Mesodermal cell (in vitro differentiated cells): Measurements from ENCODE around the gene MAPT.
"Not testable (repeated sequence)": the region's sequence is repeated elsewhere in the genome, so short reads cannot be mapped to it uniquely, and the experiment has no call there.

Experiments
- H3K27ac ChIP-seq: 2 replicates; pipeline ENCODE4 v1.7.0; 2013; ENCODE audit warnings: mild to moderate bottlenecking, low read depth, low read length, moderate library complexity; ENCODE audit not compliant: severe bottlenecking
- H3K36me3 ChIP-seq: 2 replicates; pipeline ENCODE4 v1.7.1; 2013; ENCODE audit warnings: mild to moderate bottlenecking, low read length, moderate library complexity; ENCODE audit not compliant: control insufficient read depth, insufficient read depth
- H3K4me1 ChIP-seq: one replicate; pipeline ENCODE4 v1.7.1; 2013; ENCODE audit warnings: mild to moderate bottlenecking, low read length; ENCODE audit not compliant: insufficient read depth, control insufficient read depth, poor library complexity, severe bottlenecking
- H3K4me3 ChIP-seq: 2 replicates; pipeline ENCODE4 v1.7.0; 2013; ENCODE audit warnings: low read length, control low read depth, mild to moderate bottlenecking; ENCODE audit not compliant: insufficient read depth, poor library complexity, severe bottlenecking; ENCODE audit errors: extremely low read depth
- H3K9me3 ChIP-seq: 2 replicates; pipeline ENCODE4 v1.7.1; 2013; ENCODE audit warnings: mild to moderate bottlenecking, low read length, moderate library complexity; ENCODE audit not compliant: control insufficient read depth
- WGBS, 2 experiments: methylation state at CpG; one replicate each; pipeline ENCODE4 v1.1.5; 2013; ENCODE audit warnings: missing lambda C conversion rate in 2 of 2; ENCODE audit not compliant: insufficient coverage in 2 of 2; 5-methylcytosine and 5-hydroxymethylcytosine counted together

MAPT gene

GRCh38 chr17:46010597-46011186, 116.3 kb downstream of the MAPT start:
- WGBS, 2 experiments, result 86 to 89% methylated on average over 12 to 13 of the region's 16 CpGs
- H3K4me1 ChIP-seq, result peaks cover 7% of the 10 kb centered on the region
- no peaks in the 10 kb centered on the region for H3K9me3 ChIP-seq
- H3K27ac ChIP-seq, result no peak overlapping the region
- H3K36me3 ChIP-seq, result no peaks in the 10 kb centered on the region
- no peak overlapping the region for H3K4me3 ChIP-seq

GRCh38 chr17:46011711-46012505, 117.6 kb downstream of the MAPT start:
- Histone ChIP-seq H3K36me3 (no peaks in the 10 kb centered on the region), H3K4me3 (no peak overlapping the region), H3K27ac (no peak overlapping the region), H3K9me3 (no peaks in the 10 kb centered on the region), H3K4me1 (peaks cover 7% of the 10 kb centered on the region)
- WGBS, 2 experiments, result 95% methylated on average over 26 to 28 of the region's 28 CpGs

GRCh38 chr17:46012506-46013079, 118.2 kb downstream of the MAPT start:
- WGBS, 2 experiments, result 80 to 86% methylated on average over 3 to 7 of the region's 11 CpGs
- Histone ChIP-seq H3K27ac (no peak overlapping the region), H3K9me3 (no peaks in the 10 kb centered on the region), H3K4me3 (no peak overlapping the region), H3K36me3 (no peaks in the 10 kb centered on the region), H3K4me1 (peaks cover 7% of the 10 kb centered on the region)

GRCh38 chr17:46013127-46013501, 118.8 kb downstream of the MAPT start:
- Histone ChIP-seq H3K27ac (no peak overlapping the region), H3K9me3 (no peaks in the 10 kb centered on the region), H3K4me1 (peaks cover 7% of the 10 kb centered on the region), H3K36me3 (no peaks in the 10 kb centered on the region), H3K4me3 (no peak overlapping the region)
- 93 to 98% methylated on average over 7 of the region's 7 CpGs for WGBS, 2 experiments

GRCh38 chr17:46013502-46014165, 119.3 kb downstream of the MAPT start:
- Histone ChIP-seq H3K9me3 (no peaks in the 10 kb centered on the region), H3K36me3 (no peaks in the 10 kb centered on the region), H3K4me1 (peaks cover 7% of the 10 kb centered on the region), H3K4me3 (no peak overlapping the region), H3K27ac (no peak overlapping the region)
- 90 to 93% methylated on average over 9 of the region's 9 CpGs for WGBS, 2 experiments

- peaks cover 25% of the 10 kb centered on the region for H3K36me3 ChIP-seq
- 88 to 95% methylated on average over 5 to 7 of the region's 8 CpGs for WGBS, 2 experiments
- not testable (repeated sequence) for H3K27ac ChIP-seq, H3K9me3 ChIP-seq, H3K4me1 ChIP-seq, H3K4me3 ChIP-seq
Measured at GRCh38 chr17:46019408-46019925, 125.1 kb downstream of the MAPT start.

GRCh38 chr17:46020023-46020761, 125.8 kb downstream of the MAPT start:
- Histone ChIP-seq H3K9me3 (no peaks in the 10 kb centered on the region), H3K4me1 (no peaks in the 10 kb centered on the region)
- 93 to 95% methylated on average over 11 to 12 of the region's 14 CpGs for WGBS, 2 experiments

GRCh38 chr17:46020998-46021397, 126.6 kb downstream of the MAPT start:
- 88 to 92% methylated on average over 11 of the region's 12 CpGs for WGBS, 2 experiments
- no peaks in the 10 kb centered on the region for H3K9me3 ChIP-seq
- H3K36me3 ChIP-seq, result peaks cover 39% of the 10 kb centered on the region
- no peak overlapping the region for H3K4me3 ChIP-seq
- H3K4me1 ChIP-seq, result no peaks in the 10 kb centered on the region
- H3K27ac ChIP-seq, result no peak overlapping the region

More at GRCh38 chr17:46020023-46020761, 125.8 kb downstream of the MAPT start:
- Histone ChIP-seq H3K36me3 (peaks cover 31% of the 10 kb centered on the region), H3K4me3 (no peak overlapping the region), H3K27ac (no peak overlapping the region)

- not testable (repeated sequence) for H3K9me3 ChIP-seq
- 92 to 93% methylated on average over 6 to 7 of the region's 7 CpGs for WGBS, 2 experiments
Measured at GRCh38 chr17:46023366-46023765, 129.0 kb downstream of the MAPT start.

GRCh38 chr17:46023783-46024388, 129.5 kb downstream of the MAPT start:
- peaks cover 4% of the 10 kb centered on the region for H3K4me1 ChIP-seq
- WGBS, 2 experiments, result 95 to 97% methylated on average over 17 to 18 of the region's 24 CpGs
- H3K4me3 ChIP-seq, result no peak overlapping the region
- H3K36me3 ChIP-seq, result peaks cover 67% of the 10 kb centered on the region
- no peak overlapping the region for H3K27ac ChIP-seq
- H3K9me3 ChIP-seq, result no peaks in the 10 kb centered on the region

More at GRCh38 chr17:46023366-46023765, 129.0 kb downstream of the MAPT start:
- H3K27ac ChIP-seq, H3K4me3 ChIP-seq, H3K4me1 ChIP-seq: not testable (repeated sequence)
- peaks cover 62% of the 10 kb centered on the region for H3K36me3 ChIP-seq
